Activated T-cell treated with anti-CD3 and anti-CD28 coated beads for 48 hours (primary cell): Measurements from ENCODE around the gene CAPN14.
A peak's percentile ranks its signal among the peaks of the same experiment; 100 is the strongest.

ENCODE experiments used
- DNase-seq: peaks from one replicate; pipeline ENCODE4 v3.0.0-alpha.2; 2020; ENCODE audit warnings: low read depth

CAPN14 gene

DNA sequence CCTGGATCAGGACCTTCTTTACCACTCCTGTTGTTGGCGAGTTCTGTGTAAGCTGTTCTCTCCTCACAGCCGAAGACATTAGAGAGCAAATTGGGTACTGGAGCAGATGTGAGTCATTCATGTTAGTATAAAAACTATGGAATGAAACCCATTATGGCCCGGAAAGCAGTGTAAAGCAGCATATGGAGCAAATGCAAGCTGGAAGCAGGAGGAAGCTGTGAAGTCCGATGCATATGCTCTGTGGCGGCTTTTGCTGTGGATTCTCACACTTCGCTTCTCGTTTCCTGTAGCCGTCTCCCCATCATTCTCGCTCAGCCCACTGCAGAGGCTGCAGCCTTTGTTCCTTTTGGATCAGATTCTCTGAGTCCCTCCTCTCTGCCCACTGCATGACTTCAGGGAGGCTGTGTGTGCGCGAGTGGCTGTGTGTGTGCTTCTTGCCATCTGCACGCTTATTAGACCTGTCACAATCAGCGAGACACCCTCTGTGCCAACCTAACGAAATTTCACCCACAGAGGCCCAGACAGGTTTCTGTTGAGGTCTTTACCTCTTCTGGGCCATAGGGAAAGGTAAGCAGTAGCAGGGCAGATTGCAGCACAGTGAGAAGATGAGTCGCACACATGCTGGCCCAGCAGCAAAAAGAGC, 75.8 kb downstream of the CAPN14 start:
- DNase-seq = no peak

DNA sequence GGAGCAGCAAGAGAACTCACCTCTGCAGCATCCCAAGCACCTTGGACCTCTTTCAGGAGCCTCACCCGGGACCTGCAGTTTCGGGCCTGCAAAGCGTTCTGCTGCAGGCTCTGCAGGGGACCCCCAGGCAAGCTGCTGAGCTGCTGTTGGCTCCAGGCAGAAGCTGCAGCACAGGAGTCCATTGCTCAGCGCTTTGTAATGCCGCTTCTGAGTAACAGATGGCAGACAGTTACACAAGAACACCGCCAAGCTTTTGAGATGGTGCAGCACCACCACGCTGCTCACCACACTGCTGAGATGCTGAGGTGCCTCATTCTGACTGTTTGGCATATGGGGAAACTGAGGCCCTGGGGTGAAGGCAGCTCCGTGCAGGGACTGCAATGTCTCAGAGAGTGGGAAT, 77.2 kb downstream of the CAPN14 start:
- DNase-seq = no peak

DNA sequence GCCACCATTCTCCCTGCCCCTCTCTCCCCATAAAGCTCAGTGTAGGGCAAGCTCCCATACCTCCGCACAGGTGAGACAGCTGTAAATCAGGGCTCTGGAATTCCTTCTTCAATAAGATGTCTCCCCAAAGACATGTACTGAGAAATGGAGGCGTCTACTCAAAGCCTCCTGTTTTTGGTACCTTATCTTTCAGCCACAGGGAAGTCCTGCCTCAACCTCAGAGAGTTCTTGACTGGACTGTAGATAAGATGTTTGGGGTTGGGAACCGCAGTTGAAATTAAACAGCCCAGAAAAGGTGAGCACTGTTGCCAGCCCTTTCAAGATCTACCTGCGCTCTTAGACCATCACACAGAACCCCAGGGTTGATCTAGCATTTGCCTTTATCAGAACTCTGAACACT, 77.6 kb downstream of the CAPN14 start:
- no peak for DNase-seq

DNA sequence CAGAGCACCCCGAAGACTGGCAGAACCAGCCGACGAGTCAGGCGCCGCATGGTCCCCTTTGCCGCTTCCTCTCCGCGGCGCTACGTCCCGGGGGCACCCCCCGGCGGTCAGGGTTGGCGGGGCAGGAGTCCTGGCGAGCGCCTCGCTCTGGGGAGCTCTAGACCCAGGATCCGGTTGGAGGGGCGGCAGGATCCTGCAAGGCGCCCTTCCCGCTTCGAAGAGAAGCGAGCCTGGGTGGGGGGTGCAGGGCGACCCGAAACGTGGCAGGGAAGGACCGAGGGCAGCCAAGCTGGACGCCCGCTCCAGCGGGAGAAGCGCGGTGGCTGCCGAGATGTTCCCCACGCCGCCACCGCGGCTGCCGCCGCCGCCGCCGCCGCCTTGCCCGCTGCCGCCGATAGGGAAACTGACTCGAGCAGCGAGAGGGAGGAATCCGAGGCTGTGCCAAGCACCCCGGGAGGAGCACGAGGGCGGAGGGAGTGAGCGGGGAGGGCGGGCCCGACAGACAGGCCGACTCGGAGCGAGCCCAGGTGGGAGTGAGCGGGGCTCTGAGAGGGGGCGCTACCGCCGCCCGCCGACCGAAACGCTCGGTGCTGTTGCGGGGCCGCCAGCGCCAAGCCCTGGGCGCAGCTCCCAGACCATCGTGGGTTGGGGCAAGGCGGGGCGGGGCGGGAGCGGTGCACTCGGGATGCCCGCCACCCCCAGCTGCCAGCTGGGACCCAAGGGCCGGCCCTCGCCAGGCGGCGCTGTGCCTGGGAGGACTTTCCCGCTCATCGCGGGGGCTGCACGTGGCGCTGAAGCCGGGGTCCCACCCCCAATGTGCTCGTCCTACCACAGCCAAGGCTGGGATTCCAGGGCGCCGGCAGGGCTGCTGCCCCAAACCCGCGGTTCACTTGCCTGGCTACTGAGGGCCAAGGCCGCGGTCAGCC, 79.0 kb downstream of the CAPN14 start, which contains the start of gene GALNT14:
Gene GALNT14, minus strand, starts transcription at position 404 of the 926 bp plus-strand sequence. Its CDS starts 354 bp downstream, at position 50.
- peak; percentile 55 for DNase-seq

DNA sequence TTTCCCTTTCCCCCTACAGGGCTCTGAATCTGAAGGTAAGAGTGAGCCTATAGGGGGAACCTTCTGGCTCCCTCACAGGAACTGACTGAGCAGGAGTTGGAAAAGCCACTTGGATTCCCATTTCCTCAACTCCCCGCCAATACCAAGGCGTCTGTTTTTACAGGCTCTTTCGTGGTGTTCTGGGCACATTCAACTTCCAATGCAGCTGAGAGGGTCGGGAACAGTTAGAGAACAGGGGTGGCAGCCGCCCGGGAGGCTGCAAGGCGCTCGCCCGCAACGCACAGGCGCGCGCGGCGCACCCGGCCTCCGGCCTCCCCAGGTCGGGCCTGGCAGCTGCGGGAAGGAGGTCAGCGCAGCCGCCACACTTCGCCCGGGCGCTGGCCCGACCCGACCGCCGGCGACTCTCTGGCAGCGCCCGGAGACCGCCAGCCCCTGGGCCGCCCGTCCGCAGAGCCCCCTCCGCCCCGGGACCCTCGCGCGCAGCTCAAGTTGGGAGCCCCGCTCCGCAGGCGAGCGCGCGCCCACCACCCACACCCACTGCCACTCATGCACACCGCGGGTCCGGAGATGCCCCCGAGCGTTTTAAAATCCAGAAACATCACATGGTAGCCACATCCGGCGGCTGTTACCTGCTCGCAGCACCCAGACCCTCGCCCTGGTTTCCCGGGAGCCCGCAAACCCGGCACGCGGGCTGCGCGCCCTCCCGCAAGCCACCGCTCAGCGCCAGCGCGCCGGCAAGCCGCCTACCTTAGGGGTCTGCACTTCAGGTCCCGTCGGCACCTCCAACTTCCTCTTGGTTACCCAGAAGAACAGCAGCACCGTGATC, 79.9 kb downstream of the CAPN14 start:
- DNase-seq = no peak

DNA sequence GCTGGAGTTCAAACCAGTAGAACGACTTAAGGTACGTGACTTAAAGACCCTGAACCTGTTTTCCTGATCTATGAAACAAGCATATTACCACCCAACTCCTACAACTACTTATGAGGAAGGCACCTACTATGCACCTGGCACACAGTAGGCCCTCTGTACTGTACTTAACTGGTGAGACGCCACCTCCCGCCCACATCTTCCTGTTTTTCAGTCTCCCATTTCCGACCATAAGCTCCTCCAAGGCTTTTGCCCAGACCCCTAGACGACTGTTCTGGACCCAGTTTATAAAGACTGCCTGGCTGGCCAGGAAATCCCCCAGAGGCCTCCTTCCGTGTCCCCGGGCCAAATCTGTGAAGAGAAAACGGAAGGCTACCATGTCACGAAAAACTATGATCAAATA, 80.6 kb downstream of the CAPN14 start:
- DNase-seq = no peak

DNA sequence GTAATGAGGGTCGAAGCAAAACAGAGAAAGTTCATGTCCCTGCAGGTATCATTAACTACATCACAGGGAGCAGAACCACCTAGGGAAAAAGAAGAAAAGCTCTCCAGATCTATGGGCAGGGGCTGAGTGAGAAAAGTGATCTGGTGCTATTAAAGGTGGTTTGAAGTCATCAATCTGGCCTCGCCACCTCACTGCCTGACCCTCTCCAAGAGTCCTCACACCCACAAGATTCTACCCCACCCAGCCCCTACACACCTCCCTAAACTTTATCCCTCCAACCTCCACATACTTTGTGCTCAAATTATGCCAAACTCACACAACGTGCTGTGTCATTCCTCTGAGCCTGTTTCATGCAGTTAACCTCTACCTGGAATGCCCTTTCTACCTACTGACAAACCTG, 81.3 kb downstream of the CAPN14 start:
- no peak for DNase-seq

DNA sequence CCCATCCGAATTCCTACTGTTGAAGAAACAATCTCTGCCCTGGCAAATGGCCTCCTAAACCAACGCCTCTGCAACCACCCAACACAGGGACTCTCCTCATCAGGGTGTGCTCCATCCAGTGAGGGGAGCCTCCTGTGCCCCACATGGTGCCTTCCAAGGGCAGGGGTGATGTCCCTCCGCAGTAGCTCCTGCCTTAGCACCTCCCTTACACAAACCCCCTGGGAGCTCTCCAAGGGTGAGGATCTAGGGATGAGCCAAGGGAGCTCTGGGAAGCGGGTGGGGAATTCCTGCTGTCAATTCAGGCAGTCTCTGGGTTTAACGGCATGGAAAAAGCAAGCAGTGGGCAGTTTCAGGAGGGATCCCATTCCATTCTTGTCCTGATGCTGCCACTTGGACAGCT, 82.8 kb downstream of the CAPN14 start:
- no peak for DNase-seq

DNA sequence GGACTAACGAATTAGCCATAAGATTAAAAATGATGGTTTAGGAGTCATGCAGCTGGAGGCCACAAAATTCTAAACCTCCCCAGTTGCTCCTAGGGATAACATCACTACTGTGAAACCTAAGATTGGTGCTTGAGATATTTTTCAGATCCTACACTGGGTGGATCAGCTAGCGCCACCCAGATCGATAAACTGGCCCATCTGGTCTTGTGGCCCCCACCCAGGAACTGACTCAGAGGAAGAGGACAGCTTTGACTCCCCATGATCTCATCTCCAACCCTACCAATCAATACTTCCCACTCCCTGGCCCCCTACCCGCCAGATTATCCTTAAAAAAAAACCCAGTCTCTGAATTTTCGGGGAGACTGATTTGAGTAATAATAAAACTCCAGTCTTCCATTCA, 84.5 kb downstream of the CAPN14 start:
- no peak for DNase-seq

DNA sequence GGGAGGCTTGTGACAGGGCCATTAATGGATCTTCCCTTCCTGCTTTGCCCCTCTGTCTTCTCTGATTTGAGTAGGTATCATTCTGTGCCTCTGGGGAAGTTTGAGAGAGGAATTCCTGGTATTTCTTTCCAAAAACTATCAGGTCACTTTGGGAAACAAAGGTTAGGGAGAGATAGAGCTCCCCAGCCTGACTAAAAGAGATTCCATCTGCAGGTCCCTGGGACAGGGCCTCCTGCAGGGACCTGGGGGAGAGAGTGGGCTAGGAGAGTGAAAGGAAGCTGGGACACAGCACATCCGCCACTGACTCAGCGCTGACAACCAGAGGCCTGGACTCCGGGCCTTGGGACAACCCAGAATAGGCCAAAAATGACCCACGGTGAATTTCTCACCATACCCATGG, 85.4 kb downstream of the CAPN14 start:
- no peak for DNase-seq

DNA sequence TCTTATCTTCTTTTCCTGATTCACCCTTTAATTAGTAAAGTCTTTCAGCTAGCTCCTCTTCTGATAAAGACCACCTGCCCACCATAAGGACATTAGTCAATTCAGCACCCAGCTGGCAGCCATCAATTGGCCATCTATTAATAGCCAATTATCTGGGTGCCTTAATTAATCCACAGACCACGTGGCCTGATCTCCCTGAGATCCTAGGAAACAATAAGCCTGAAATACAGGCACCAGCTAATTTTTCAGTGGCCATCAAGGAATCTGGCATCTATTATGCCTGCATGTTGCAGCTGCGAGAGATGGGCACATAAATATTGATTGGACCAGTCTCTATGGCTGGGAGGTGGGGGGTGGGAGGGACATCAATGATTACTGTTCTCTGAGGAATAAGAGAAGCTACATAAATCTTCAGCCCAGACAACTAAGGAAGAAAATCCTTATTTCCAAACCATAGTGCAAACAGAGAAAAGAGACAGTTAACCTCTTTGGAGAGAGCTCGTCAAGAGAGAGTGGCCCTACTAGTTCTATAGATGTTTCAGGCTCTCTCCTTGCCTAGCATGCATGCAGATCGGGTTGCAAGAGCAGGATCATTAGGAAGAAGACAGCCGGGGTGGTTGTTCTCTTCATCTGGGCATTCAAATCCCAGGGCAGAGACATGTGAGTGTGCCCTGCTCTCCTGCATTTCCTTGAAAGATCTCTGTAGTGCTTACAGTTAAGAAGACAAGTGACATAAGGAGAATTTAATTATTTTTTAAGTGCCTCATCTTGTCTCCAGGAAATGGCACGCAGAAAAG, 87.7 kb downstream of the CAPN14 start:
- DNase-seq = no peak

DNA sequence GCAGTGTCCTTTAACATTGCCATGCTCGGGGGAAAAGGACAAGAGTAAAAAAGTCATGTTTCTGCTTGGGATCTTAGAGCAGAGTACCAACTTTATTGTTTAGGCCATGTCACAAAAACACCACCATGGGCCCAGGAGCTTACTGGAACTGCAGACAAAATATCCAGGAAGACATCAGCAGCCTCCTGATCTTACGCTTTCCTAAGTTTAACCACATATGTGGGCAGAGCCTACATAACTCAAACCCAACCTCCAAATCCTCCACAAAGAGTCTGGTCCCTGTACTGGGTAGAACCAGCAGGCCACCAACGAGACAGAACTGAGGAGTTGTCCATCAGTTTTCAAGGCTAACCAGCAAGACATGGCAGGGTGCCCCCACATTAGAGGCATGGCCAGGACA, 89.4 kb downstream of the CAPN14 start:
- DNase-seq = no peak

DNA sequence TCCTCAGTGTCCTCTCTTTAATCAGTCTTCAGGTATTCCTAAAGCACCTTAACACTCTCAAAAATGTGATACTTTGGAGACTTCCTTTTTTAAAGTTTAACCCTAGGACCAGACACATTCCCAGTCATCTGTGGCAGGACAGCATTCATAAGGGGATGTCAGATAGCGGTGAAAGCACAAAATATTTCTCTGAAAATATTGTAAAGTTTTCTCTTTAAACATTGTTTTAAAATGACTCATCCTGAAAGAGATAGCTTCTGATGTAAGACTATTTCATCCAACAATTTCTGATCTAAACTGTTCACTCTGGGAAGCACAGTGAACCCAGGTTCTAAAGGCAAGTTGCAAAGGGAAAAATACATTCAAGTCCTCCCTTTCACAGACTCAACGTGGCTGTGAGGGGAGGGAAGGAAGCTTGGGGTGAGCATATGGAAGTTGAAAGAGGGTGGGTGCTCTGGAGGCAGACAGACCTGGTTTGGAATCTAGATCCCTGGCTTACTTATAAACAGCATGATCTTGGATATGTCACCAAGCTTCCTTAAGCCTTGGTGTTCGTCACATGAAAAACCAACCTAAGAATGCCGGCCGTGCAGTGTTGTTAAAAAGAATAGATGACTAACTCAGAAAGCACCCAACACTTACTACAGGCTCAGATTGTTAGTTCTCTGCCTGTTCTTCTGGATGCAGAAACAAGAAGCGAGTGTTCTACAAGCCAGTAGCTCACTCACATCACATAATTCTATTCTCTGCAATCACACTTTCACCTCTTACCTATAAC, 91.2 kb downstream of the CAPN14 start:
- DNase-seq = no peak

DNA sequence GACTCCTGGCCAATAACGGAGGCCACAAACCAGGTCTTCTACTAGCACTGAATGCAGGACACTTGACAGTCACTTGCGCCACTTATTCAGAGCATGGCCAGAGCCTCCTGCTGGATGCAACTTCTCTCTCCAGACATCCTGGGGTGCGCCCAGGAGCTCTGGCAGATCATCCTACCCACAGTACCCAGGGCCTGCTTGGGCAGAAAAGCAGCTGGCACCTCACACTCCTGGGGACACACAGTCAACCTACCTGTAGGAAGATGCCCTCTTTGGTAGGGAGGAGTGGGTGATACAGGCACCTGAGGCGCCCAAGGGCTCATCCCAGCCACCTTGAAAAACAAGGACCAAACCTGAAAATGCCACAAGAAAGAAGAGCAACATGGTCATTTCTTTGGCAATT, 92.4 kb downstream of the CAPN14 start:
- DNase-seq = no peak
